GM19025 (cell line): ENCODE measurements around the gene USP32.
"Not testable (repeated sequence)": the region's sequence is repeated elsewhere in the genome, so short reads cannot be mapped to it uniquely, and the experiment has no call there.

Source experiments
- ATAC-seq: cut with Tn5 transposase; IDR thresholded peaks from one replicate; pipeline ENCODE4 v1.9.1; 2021; ENCODE audit warnings: mild to moderate bottlenecking, low read depth, moderate library complexity; ENCODE audit not compliant: unreplicated experiment

USP32 gene

DNA sequence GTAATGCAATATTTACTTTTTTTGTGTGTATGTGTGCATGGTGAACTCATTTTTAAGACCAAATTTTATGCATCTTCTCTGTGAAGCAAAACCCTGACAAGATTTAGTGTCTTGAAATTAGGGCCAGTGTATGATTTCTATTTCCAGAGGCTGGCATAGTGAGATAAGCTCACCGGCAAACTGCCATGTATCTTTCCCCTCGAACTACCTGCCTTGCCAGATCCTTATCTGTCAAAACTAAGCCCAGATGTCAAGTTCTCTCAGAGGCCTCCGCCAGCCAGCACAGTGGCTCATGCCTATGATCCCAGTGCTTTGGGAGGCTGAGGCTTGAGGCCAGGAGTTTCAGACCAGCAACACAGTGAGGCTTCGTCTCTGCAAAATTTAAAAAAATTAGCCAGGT is 10.0 kb downstream of the USP32 start:
- ATAC-seq = no peak

- not testable (repeated sequence) for ATAC-seq
Measured at GRCh38 chr17:60379461-60379860, 12.5 kb downstream of the USP32 start.

DNA sequence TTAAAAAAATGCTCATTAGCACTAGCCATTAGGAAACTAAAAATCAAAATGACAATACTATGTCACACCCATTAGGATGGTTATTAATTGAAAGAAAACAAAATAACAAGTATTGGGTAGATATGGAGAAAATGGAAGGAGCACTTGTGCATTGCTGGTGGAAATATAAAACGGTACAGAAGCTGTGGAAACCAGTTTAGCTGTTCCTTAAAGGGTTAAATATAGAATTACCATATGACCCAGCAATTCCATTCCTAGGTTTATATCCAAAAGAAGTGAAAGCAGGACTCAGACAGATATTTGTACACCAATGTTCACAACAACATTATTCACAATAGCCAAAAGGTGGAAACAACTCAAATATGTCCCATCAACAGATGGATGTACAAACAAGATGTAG is 13.7 kb downstream of the USP32 start:
- ATAC-seq = not testable (repeated sequence)

DNA sequence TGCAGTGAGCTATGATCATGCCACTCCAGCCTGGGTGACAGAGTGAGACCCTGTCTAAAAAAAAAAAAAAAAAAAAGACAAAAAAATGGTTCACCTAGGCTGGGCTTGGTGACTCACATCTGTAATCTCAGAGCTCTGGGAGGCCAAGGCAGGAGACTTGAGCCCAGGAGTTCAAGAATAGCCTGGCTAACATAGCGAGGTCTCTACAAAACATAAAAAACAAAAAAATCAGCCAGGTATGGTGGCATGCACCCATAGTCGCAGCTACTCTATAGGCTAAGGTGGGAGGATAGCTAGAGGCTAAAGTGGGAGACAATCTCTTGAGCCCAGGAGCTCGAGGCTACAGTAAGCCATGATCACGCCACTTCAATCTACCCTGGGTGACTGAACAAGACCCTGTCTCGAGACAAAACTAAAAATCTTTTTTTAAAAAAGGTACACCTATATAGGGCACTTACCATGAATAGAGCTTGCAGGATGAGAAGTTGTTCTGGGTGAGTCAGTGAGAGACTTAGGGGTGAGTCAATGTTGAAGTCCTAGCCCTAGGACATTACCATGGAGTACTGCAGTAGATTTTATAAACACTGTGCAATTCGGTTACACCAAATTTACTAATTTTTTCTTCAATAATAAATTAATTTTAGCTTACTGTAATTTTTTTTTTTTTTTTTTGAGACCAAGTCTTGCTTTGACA is 19.0 kb downstream of the USP32 start:
- ATAC-seq = no peak

GRCh38 chr17:60371818-60372510 is 20.0 kb downstream of the USP32 start:
- ATAC-seq = no peak

- ATAC-seq = no peak
Measured at GRCh38 chr17:60371416-60371815, 20.5 kb downstream of the USP32 start.

GRCh38 chr17:60369727-60370126 is 22.2 kb downstream of the USP32 start:
- ATAC-seq = no peak

GRCh38 chr17:60363700-60364405 is 28.1 kb downstream of the USP32 start:
- ATAC-seq = no peak

DNA sequence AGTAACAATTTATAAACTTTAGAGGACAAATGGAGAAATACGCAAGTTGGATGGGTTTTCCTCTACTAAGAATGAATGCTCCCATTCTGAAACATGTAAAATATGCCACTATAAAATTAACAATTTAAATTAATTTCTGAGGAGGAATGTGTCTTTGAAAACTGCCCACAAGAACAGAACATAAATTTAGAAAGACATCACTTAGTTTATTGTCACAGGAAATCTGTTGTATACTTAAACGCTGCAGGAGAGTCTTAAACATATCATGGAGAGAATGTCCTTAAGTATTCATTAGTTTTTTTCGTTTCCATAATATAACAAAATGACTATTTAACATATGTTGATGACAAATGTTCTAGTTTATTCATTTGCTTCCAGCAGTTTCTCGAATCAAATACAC is 29.6 kb downstream of the USP32 start:
- ATAC-seq = no peak

- no peak for ATAC-seq
Measured at GRCh38 chr17:60361889-60362288, 30.0 kb downstream of the USP32 start.

- no peak for ATAC-seq
Measured at GRCh38 chr17:60359415-60359814, 32.5 kb downstream of the USP32 start.

GRCh38 chr17:60358606-60359225 is 33.2 kb downstream of the USP32 start:
- ATAC-seq = no peak

- ATAC-seq = no peak
Measured at GRCh38 chr17:60356940-60357339, 35.0 kb downstream of the USP32 start.

- ATAC-seq = no peak
Measured at GRCh38 chr17:60355663-60356594, 36.0 kb downstream of the USP32 start.

GRCh38 chr17:60354223-60354622 is 37.7 kb downstream of the USP32 start:
- ATAC-seq = no peak

GRCh38 chr17:60353773-60354172 is 38.2 kb downstream of the USP32 start:
- no peak for ATAC-seq

GRCh38 chr17:60352569-60352968 is 39.4 kb downstream of the USP32 start:
- ATAC-seq = no peak

DNA sequence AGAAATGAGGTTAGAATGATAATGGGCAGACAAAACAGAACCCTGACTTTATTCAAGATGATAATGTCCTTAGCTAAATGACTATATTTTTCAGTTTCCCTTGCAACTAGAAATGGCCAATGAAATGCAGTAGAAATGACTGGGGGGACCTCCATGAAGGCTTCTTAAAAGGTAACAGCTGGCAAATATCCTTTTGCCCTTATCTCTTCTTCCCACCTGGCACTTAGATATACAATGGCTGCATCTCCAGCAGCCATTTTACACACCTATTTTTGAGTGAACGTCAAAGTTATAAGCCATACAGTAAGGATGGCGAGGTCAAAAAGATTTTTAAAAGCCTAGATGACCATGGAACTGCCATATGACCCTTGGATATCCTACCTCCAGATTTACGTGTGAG is 39.9 kb downstream of the USP32 start:
- no peak for ATAC-seq

GRCh38 chr17:60351012-60351695 is 40.8 kb downstream of the USP32 start:
- no peak for ATAC-seq

GRCh38 chr17:60348616-60349015 is 43.3 kb downstream of the USP32 start:
- ATAC-seq = no peak
